ENCODE data around the gene HDAC7.

DNA sequence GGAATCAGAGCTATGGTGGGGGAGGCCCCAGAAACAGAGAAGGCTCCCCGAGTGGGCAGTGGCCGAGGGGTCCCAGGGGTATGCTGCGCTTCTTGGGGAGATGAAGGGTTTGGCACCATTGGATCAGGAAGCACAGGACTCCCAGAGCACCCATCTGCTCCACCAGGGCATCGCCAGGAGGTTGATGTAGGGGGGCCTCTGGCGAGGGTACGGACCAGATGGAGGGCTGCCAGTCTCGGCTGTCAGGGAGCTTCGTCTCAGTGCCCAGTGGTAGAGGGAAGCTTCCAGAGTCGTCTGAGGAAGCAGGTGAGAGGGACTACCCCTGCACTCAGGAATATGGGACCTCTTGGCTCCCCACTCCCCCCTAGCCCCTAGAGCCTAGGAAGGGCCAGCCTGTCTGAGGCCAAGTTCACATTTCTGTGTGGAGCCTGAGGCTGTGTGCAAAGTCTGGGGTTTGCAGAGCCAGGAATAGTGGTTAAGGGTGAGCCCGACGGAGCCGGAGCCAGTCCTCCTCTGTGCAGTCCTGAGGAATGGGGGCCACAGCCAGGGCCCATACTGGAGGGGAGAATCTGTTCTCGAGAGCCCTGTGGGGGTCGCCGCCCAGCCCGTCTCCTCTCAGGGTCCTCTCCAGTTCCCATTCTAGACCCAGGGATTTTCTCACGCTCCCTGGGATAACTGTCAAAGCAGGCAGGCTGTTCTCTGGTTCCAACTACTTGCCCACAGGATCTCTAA is 36.5 kb downstream of the HDAC7 start:
- TF ChIP-seq FOXA1 (IDR thresholded peaks at IDR 0.05) (no peak), RAD21 (IDR thresholded peaks at IDR 0.05) (no peak), YY1 (IDR thresholded peaks at IDR 0.05) (no peak), TAF1 (conservative IDR thresholded peaks at IDR 0.05) (no peak), JUND (IDR thresholded peaks at IDR 0.05) (no peak), HNF4G (IDR thresholded peaks at IDR 0.05) (no peak)
- TF ChIP-seq, protein P1, sequence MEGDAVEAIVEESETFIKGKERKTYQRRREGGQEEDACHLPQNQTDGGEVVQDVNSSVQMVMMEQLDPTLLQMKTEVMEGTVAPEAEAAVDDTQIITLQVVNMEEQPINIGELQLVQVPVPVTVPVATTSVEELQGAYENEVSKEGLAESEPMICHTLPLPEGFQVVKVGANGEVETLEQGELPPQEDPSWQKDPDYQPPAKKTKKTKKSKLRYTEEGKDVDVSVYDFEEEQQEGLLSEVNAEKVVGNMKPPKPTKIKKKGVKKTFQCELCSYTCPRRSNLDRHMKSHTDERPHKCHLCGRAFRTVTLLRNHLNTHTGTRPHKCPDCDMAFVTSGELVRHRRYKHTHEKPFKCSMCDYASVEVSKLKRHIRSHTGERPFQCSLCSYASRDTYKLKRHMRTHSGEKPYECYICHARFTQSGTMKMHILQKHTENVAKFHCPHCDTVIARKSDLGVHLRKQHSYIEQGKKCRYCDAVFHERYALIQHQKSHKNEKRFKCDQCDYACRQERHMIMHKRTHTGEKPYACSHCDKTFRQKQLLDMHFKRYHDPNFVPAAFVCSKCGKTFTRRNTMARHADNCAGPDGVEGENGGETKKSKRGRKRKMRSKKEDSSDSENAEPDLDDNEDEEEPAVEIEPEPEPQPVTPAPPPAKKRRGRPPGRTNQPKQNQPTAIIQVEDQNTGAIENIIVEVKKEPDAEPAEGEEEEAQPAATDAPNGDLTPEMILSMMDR (IDR thresholded peaks at IDR 0.05; ENCODE audit: low read depth, low read length, missing input control): no peak
- TF ChIP-seq, protein P2, sequence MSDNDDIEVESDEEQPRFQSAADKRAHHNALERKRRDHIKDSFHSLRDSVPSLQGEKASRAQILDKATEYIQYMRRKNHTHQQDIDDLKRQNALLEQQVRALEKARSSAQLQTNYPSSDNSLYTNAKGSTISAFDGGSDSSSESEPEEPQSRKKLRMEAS (IDR thresholded peaks at IDR 0.05): no peak
- TF ChIP-seq, protein P3, sequence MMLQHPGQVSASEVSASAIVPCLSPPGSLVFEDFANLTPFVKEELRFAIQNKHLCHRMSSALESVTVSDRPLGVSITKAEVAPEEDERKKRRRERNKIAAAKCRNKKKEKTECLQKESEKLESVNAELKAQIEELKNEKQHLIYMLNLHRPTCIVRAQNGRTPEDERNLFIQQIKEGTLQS (IDR thresholded peaks at IDR 0.05): no peak
- TF ChIP-seq, protein P4, sequence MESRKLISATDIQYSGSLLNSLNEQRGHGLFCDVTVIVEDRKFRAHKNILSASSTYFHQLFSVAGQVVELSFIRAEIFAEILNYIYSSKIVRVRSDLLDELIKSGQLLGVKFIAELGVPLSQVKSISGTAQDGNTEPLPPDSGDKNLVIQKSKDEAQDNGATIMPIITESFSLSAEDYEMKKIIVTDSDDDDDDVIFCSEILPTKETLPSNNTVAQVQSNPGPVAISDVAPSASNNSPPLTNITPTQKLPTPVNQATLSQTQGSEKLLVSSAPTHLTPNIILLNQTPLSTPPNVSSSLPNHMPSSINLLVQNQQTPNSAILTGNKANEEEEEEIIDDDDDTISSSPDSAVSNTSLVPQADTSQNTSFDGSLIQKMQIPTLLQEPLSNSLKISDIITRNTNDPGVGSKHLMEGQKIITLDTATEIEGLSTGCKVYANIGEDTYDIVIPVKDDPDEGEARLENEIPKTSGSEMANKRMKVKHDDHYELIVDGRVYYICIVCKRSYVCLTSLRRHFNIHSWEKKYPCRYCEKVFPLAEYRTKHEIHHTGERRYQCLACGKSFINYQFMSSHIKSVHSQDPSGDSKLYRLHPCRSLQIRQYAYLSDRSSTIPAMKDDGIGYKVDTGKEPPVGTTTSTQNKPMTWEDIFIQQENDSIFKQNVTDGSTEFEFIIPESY (IDR thresholded peaks at IDR 0.05): no peak
- TF ChIP-seq, protein P5, sequence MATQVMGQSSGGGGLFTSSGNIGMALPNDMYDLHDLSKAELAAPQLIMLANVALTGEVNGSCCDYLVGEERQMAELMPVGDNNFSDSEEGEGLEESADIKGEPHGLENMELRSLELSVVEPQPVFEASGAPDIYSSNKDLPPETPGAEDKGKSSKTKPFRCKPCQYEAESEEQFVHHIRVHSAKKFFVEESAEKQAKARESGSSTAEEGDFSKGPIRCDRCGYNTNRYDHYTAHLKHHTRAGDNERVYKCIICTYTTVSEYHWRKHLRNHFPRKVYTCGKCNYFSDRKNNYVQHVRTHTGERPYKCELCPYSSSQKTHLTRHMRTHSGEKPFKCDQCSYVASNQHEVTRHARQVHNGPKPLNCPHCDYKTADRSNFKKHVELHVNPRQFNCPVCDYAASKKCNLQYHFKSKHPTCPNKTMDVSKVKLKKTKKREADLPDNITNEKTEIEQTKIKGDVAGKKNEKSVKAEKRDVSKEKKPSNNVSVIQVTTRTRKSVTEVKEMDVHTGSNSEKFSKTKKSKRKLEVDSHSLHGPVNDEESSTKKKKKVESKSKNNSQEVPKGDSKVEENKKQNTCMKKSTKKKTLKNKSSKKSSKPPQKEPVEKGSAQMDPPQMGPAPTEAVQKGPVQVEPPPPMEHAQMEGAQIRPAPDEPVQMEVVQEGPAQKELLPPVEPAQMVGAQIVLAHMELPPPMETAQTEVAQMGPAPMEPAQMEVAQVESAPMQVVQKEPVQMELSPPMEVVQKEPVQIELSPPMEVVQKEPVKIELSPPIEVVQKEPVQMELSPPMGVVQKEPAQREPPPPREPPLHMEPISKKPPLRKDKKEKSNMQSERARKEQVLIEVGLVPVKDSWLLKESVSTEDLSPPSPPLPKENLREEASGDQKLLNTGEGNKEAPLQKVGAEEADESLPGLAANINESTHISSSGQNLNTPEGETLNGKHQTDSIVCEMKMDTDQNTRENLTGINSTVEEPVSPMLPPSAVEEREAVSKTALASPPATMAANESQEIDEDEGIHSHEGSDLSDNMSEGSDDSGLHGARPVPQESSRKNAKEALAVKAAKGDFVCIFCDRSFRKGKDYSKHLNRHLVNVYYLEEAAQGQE (IDR thresholded peaks at IDR 0.05): no peak

Measured in liver (tissue), 3 donors.